ENCODE data around the gene TBC1D4.

DNA sequence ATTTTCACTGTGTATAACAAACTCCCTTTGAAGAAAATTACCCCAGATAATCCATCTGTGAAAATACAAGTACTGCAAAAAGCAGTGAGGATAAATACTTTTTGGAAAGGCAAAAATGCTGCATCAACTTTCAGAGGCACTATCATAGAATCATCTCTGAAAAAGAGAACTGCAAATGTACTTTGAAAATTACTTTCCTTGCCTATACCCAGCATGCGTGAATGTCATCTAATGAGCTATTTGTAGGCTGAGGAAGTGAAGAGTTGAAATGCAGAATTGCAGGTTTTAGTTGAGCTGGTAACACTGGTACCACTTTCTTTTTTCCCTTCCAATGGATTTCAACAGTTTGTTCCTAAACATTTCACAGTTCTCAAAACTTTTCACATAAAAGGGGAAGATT is 196.7 kb downstream of the TBC1D4 start:
- TF ChIP-seq TAF1 (IDR thresholded peaks at IDR 0.05; ENCODE audit: borderline replicate concordance, insufficient read depth, low read length) (no peak), SIN3A (IDR thresholded peaks at IDR 0.05; ENCODE audit: borderline replicate concordance, insufficient read depth, low read length) (no peak)
